CD4-positive, alpha-beta memory T cell (primary cell): ENCODE data around the gene GMEB1. TPM values are rescaled to one million over a fixed set of nuclear protein-coding genes. Genes with fewer than 3 reads are reported as not detected.
A peak's percentile ranks its signal among the peaks of the same experiment; 100 is the strongest.
"Not testable (repeated sequence)": the region's sequence is repeated elsewhere in the genome, so short reads cannot be mapped to it uniquely, and the experiment has no call there.

Experiments used
- CTCF ChIA-PET: fragments of 350-600 bp; sonication (Branson Sonifier 250); formaldehyde crosslinking; loops from one replicate; lab custom pipeline; 2021; ENCODE audit warnings: inconsistent platforms; ENCODE audit not compliant: partially characterized antibody; lab: Charles Lee
- POLR2A ChIA-PET: fragments of 350-600 bp; sonication (Branson Sonifier 250); formaldehyde crosslinking; loops from one replicate; lab custom pipeline; 2021; ENCODE audit not compliant: partially characterized antibody; lab: Charles Lee
- DNase-seq, 5 donors: peaks; one replicate each; pipeline versions ENCODE4 v3.0.0 to v3.0.0-alpha.2; 2020 to 2022; ENCODE audit warnings: mixed read lengths in 1 of 5
- H3K27ac ChIP-seq: one replicate; pipeline ENCODE4 v1.7.0; 2013; ENCODE audit warnings: low read depth, low read length
- H3K27me3 ChIP-seq: 2 replicates; pipeline ENCODE4 v1.7.0; 2013; ENCODE audit warnings: mild to moderate bottlenecking, low read length, moderate library complexity; ENCODE audit not compliant: insufficient read depth
- H3K36me3 ChIP-seq: 2 replicates; pipeline ENCODE4 v1.7.0; 2013; ENCODE audit warnings: mild to moderate bottlenecking, low read length, moderate library complexity; ENCODE audit not compliant: insufficient read depth
- H3K4me1 ChIP-seq: 2 replicates; pipeline ENCODE4 v1.7.0; 2013; ENCODE audit warnings: mild to moderate bottlenecking, low read length, moderate library complexity; ENCODE audit not compliant: insufficient read depth
- H3K4me3 ChIP-seq, 2 donors: one replicate each; pipeline ENCODE4 v1.7.0; 2013; ENCODE audit warnings: low read length in 2 of 2, mild to moderate bottlenecking in 1 of 2
- H3K9me3 ChIP-seq, 2 donors: one replicate each; pipeline ENCODE4 v1.7.0; 2013; ENCODE audit warnings: low read length in 2 of 2, control low read depth in 1 of 2; ENCODE audit not compliant: control insufficient read depth in 1 of 2
- H3K27ac Mint-ChIP-seq, 7 donors: one replicate each; pipeline ENCODE4 v1.8.0; 2020 to 2021; ENCODE audit warnings: mixed read lengths in 7 of 7, mild to moderate bottlenecking in 6 of 7, inconsistent platforms in 3 of 7, moderate library complexity in 3 of 7
- H3K27me3 Mint-ChIP-seq, 2 donors: one replicate each; pipeline ENCODE4 v1.8.0; 2020 to 2021; ENCODE audit warnings: mixed read lengths in 2 of 2
- H3K36me3 Mint-ChIP-seq, 2 donors: one replicate each; pipeline ENCODE4 v1.8.0; 2020 to 2021; ENCODE audit warnings: mixed read lengths in 2 of 2, inconsistent platforms in 1 of 2, mild to moderate bottlenecking in 1 of 2
- H3K4me1 Mint-ChIP-seq, 4 donors: one replicate each; pipeline ENCODE4 v1.8.0; 2020 to 2021; ENCODE audit warnings: mixed read lengths in 4 of 4, mild to moderate bottlenecking in 1 of 4
- H3K4me3 Mint-ChIP-seq, 8 donors: one replicate each; pipeline ENCODE4 v1.8.0; 2020 to 2021; ENCODE audit warnings: mixed read lengths in 8 of 8, mild to moderate bottlenecking in 7 of 8, moderate library complexity in 6 of 8, inconsistent platforms in 3 of 8
- H3K9me3 Mint-ChIP-seq, 8 donors: one replicate each; pipeline ENCODE4 v1.8.0; 2020 to 2021; ENCODE audit warnings: mixed read lengths in 8 of 8, mild to moderate bottlenecking in 5 of 8, inconsistent platforms in 3 of 8, moderate library complexity in 1 of 8
- intact Hi-C: fragments of 100-400 bp; cut with micrococcal nuclease; formaldehyde crosslinking; loops from one replicate; pipeline ENCODE4 v1.15.1; 2023
- polyA plus RNA-seq, 2 donors: library from polyadenylated mRNA; unstranded; fragments of 300-500 nt; fragmentation: Illumina TruSeq; gene quantifications; one replicate each; pipeline ENCODE4 v1.2.3, GENCODE V29; 2021
- total RNA-seq, 2 experiments: library from RNA; stranded (reverse); gene quantifications; one replicate each; pipeline ENCODE4 v1.2.3, GENCODE V29; 2021

GMEB1 gene
- total and polyA plus RNA-seq, 4 experiments from 2014 or later: 9.7 to 21.9 (median 19.9) TPM

- Mint-ChIP-seq H3K4me3 (peak overlapping the region; percentile 92 to 99 (median 96)), H3K27ac (peak overlapping the region; percentile 93 to 98 (median 97)), H3K9me3 (no peaks in the 10 kb centered on the region), H3K36me3 (peaks cover 22 to 42% of the 10 kb centered on the region in 2 donors), H3K27me3 (peaks cover 0 to 2% of the 10 kb centered on the region in 2 donors), H3K4me1 (peaks cover 22 to 59% (median 35%) of the 10 kb centered on the region in 4 donors)
- Histone ChIP-seq H3K4me1 (peaks cover 50% of the 10 kb centered on the region), H3K4me3 (peak overlapping the region; percentile 55 to 59), H3K9me3 (no peaks in the 10 kb centered on the region), H3K27me3 (no peaks in the 10 kb centered on the region), H3K27ac (peak overlapping the region; percentile 90), H3K36me3 (peaks cover 32% of the 10 kb centered on the region)
- peak in 4 of 5 donors; percentile 4 to 61 (median 30) for DNase-seq
- POLR2A ChIA-PET: interaction anchor here (0.5 to 9.0 kb wide), 31 partner anchors 9 to 1061 kb away, joined by 3 to 182 read pairs (median 5); partner anchors contain the start of genes GMEB1, MED18, PHACTR4 and RNU11
- intact Hi-C loops: loop anchor here (2.0 kb wide), 2 partner anchors 147 to 185 kb away; partner anchors contain the start of gene TRNAU1AP
- CTCF ChIA-PET: interaction anchor here (0.6 to 4.2 kb wide), 37 partner anchors 9 to 489 kb away, joined by 3 to 83 read pairs (median 5); partner anchors contain the start of genes GMEB1, RNU11, SRSF4 and TAF12
These were observed 68.9 kb downstream of the GMEB1 start for GRCh38 chr1:28737307-28738132.

GRCh38 chr1:28740118-28740517 lies 71.5 kb downstream of the GMEB1 start:
- H3K27me3 ChIP-seq: no peaks in the 10 kb centered on the region
- peaks cover 58% of the 10 kb centered on the region for H3K36me3 ChIP-seq
- no peak for DNase-seq
- Mint-ChIP-seq H3K36me3 (peaks cover 48 to 66% of the 10 kb centered on the region in 2 donors), H3K27ac (peak overlapping the region in 5 of 7 donors; percentile 37 to 93 (median 69)), H3K27me3 (peaks cover 0 to 2% of the 10 kb centered on the region in 2 donors), H3K9me3 (no peaks in the 10 kb centered on the region), H3K4me1 (peaks cover 38 to 85% (median 56%) of the 10 kb centered on the region in 4 donors), H3K4me3 (peak overlapping the region in 4 of 8 donors; percentile 25 to 52 (median 44))
- intact Hi-C loops: no loop called here
- H3K4me1 ChIP-seq: peaks cover 75% of the 10 kb centered on the region
- H3K4me3 ChIP-seq: no peak overlapping the region
- ChIA-PET CTCF (interaction anchor here (1.4 kb wide), 1 partner anchor 97 kb away, joined by 3 read pairs; the partner anchor contains the start of gene TAF12), POLR2A (interaction anchor here (5.6 to 9.0 kb wide), 2 partner anchors 71 to 98 kb away, joined by 95 to 182 read pairs; partner anchors contain the start of genes GMEB1 and TAF12)
- H3K27ac ChIP-seq: no peak overlapping the region
- H3K9me3 ChIP-seq: no peaks in the 10 kb centered on the region

GRCh38 chr1:28744184-28744583 lies 75.6 kb downstream of the GMEB1 start:
- H3K27ac ChIP-seq: no peak overlapping the region
- peaks cover 52% of the 10 kb centered on the region for H3K36me3 ChIP-seq
- no peaks in the 10 kb centered on the region for H3K9me3 ChIP-seq
- DNase-seq: no peak
- no peak overlapping the region for H3K4me3 ChIP-seq
- no peaks in the 10 kb centered on the region for H3K27me3 ChIP-seq
- peaks cover 93% of the 10 kb centered on the region for H3K4me1 ChIP-seq
- Mint-ChIP-seq H3K9me3 (no peaks in the 10 kb centered on the region), H3K4me3 (peak overlapping the region in 6 of 8 donors; percentile 54 to 92 (median 71)), H3K27me3 (no peaks in the 10 kb centered on the region), H3K27ac (peak overlapping the region in 6 of 7 donors; percentile 2 to 93 (median 52)), H3K4me1 (peaks cover 44 to 85% (median 64%) of the 10 kb centered on the region in 4 donors), H3K36me3 (peaks cover 54 to 68% of the 10 kb centered on the region in 2 donors)
- ChIA-PET POLR2A (no interaction called here), CTCF (no interaction called here)
- intact Hi-C loops: no loop called here

GRCh38 chr1:28745653-28746173 lies 77.1 kb downstream of the GMEB1 start:
- DNase-seq: no peak
- intact Hi-C loops: no loop called here
- no peaks in the 10 kb centered on the region for H3K27me3 Mint-ChIP-seq
- ChIA-PET POLR2A (interaction anchor here (3.3 kb wide), 1 partner anchor 9 kb away, joined by 14 read pairs; the partner anchor contains the start of gene YTHDF2), CTCF (no interaction called here)
- H3K4me1 Mint-ChIP-seq: peaks cover 46 to 90% (median 67%) of the 10 kb centered on the region in 4 donors
- no peak overlapping the region for H3K27ac ChIP-seq
- peak overlapping the region in 1 of 7 donors; percentile 31 for H3K27ac Mint-ChIP-seq
- peak overlapping the region in 4 of 8 donors; percentile 39 to 74 (median 58) for H3K4me3 Mint-ChIP-seq
- H3K9me3 Mint-ChIP-seq: peaks cover 0 to 3% (median 0%) of the 10 kb centered on the region in 8 donors
- H3K4me1 ChIP-seq: peaks cover 95% of the 10 kb centered on the region
- no peaks in the 10 kb centered on the region for H3K9me3 ChIP-seq
- peaks cover 41% of the 10 kb centered on the region for H3K36me3 ChIP-seq
- H3K27me3 ChIP-seq: no peaks in the 10 kb centered on the region
- H3K36me3 Mint-ChIP-seq: peaks cover 55 to 68% of the 10 kb centered on the region in 2 donors
- no peak overlapping the region for H3K4me3 ChIP-seq

GRCh38 chr1:28750330-28750729 lies 81.7 kb downstream of the GMEB1 start:
- Histone ChIP-seq H3K27me3 (no peaks in the 10 kb centered on the region), H3K4me1 (peaks cover 100% of the 10 kb centered on the region), H3K27ac (no peak overlapping the region), H3K9me3 (no peaks in the 10 kb centered on the region), H3K36me3 (peaks cover under 1% of the 10 kb centered on the region), H3K4me3 (no peak overlapping the region)
- intact Hi-C loops: no loop called here
- H3K4me1 Mint-ChIP-seq: peaks cover 38 to 80% (median 51%) of the 10 kb centered on the region in 4 donors
- peak overlapping the region in 5 of 8 donors; percentile 20 to 77 (median 31) for H3K4me3 Mint-ChIP-seq
- no peaks in the 10 kb centered on the region for H3K27me3 Mint-ChIP-seq
- ChIA-PET POLR2A (no interaction called here), CTCF (interaction anchor here (1.8 to 3.3 kb wide), 2 partner anchors 13 to 344 kb away, joined by 4 to 18 read pairs; partner anchors contain the start of gene YTHDF2)
- H3K27ac Mint-ChIP-seq: peak overlapping the region in 4 of 7 donors; percentile 63 to 91 (median 80)
- peaks cover 22 to 39% of the 10 kb centered on the region in 2 donors for H3K36me3 Mint-ChIP-seq
- H3K9me3 Mint-ChIP-seq: peaks cover 0 to 3% (median 0%) of the 10 kb centered on the region in 8 donors
- DNase-seq: no peak

- H3K9me3 ChIP-seq, H3K36me3 ChIP-seq, intact Hi-C loops, H3K4me3 ChIP-seq, H3K27me3 ChIP-seq, H3K27me3 Mint-ChIP-seq, H3K27ac Mint-ChIP-seq, H3K9me3 Mint-ChIP-seq, H3K27ac ChIP-seq, DNase-seq: not testable (repeated sequence)
- Mint-ChIP-seq H3K36me3 (peaks cover 22 to 39% of the 10 kb centered on the region in 2 donors), H3K4me1 (peaks cover 37 to 75% (median 49%) of the 10 kb centered on the region in 4 donors), H3K4me3 (peak overlapping the region in 3 of 8 donors; percentile 31 to 77 (median 43))
- ChIA-PET POLR2A (interaction anchor here (3.1 kb wide), 1 partner anchor 15 kb away, joined by 15 read pairs; the partner anchor contains the start of gene YTHDF2), CTCF (interaction anchor here (1.8 to 3.3 kb wide), 2 partner anchors 14 to 344 kb away, joined by 4 to 18 read pairs; partner anchors contain the start of gene YTHDF2)
- H3K4me1 ChIP-seq: peaks cover 100% of the 10 kb centered on the region
These were observed 82.2 kb downstream of the GMEB1 start for GRCh38 chr1:28750771-28751294.
